Activated gamma-delta T cell treated with Interleukin-2 at 50 U/mL for 16 hours (primary cell): Measurements from ENCODE around the gene PSRC1.
"Not testable (repeated sequence)": the region's sequence is repeated elsewhere in the genome, so short reads cannot be mapped to it uniquely, and the experiment has no call there.

Experiments used
- DNase-seq: peaks from one replicate; pipeline ENCODE4 v3.0.0-alpha.2; 2020

Gene PSRC1

DNA sequence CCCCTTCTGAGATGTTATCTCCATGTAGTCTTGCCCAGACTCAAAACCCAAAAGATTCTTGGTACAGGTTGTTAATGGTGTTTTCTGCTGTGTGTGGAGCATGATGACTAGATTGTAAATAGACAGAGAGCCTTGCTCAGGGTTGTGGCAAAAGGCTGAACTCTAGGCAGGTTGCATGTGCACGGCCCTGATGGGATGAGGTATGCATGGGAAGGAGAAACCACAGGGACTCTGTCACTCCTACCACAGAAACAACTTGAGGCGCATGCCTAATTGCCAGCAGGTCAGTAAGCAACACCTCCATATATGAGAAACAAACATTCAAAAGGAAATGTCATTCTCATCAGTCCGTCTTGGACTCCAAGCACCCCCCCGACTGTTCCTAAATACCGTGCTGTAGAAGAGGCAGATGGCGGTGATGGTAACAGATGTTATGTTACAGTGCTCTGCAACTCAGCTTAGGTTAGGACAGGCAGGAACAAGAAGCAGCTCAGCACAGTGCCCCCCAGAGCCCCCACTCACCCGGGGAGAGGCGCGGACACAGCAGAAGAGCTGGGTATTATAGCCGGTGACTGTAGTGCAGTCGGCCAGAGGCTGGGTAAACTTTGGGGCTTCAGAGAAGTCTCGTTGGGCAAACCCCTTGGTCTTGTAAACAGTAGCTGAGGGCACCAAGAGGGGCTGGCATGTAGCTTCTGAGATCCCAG is 12.9 kb upstream of the PSRC1 start:
- DNase-seq: no peak

DNA sequence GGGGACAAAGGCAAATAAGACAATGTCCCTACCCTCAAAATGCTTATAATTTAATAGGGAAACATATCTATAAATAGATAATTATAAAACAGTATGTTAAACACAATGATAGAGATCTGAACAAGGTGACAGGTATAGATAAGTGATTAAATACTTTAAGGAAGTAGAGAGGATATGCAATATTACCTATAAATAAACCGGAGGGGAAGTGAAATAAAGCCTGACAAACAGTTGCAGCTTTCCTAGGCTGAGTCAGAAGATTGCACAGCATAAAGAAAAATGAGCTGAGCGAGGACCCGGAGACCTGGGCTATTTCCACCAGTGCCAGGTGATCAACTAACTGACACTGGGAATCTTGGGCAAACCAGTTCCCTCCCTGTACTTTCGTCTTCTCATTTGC is 11.5 kb upstream of the PSRC1 start:
- no peak for DNase-seq

DNA sequence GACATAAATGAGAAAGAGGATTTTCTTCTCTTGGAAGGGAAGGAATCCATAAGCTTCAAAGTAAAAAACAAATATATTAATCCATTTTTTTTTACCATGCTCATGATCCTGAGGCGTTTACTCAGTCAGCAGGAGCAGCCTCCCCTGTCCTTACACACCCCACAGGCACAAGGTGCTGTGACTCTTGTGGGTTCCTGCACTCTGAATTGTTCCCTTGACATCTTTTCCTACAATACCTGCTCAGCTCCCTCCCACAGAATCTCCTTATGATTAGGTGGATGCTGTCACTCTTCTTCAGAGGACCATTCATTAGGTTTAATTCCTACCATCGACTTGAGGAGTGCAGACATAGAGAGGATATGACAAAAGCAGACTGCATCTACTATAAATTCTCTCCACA is 10.1 kb upstream of the PSRC1 start:
- no peak for DNase-seq

GRCh38 chr1:109292364-109292763 is 9.4 kb upstream of the PSRC1 start:
- DNase-seq: no peak

GRCh38 chr1:109290998-109291397 is 8.1 kb upstream of the PSRC1 start:
- no peak for DNase-seq

DNA sequence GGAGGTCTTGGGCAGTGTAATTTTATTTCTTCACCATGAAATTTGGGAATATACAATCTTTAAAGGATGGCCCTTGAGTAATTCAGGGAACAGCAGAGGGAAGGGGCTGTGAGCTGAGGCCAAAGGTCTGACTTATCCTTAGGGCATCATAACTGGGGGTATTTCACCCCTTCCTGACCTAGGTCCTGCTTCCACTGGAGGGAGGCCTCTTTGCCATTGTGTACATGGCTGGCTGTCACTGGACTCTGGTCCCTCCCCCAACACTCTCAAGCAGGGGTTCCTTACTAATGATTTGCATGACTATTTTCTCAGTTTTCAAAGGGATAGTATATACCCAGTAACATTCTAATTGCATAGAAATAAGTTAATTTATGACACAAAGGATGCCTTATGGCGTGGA is 7.2 kb upstream of the PSRC1 start:
- DNase-seq: no peak

GRCh38 chr1:109286762-109287161 is 3.8 kb upstream of the PSRC1 start:
- not testable (repeated sequence) for DNase-seq

DNA sequence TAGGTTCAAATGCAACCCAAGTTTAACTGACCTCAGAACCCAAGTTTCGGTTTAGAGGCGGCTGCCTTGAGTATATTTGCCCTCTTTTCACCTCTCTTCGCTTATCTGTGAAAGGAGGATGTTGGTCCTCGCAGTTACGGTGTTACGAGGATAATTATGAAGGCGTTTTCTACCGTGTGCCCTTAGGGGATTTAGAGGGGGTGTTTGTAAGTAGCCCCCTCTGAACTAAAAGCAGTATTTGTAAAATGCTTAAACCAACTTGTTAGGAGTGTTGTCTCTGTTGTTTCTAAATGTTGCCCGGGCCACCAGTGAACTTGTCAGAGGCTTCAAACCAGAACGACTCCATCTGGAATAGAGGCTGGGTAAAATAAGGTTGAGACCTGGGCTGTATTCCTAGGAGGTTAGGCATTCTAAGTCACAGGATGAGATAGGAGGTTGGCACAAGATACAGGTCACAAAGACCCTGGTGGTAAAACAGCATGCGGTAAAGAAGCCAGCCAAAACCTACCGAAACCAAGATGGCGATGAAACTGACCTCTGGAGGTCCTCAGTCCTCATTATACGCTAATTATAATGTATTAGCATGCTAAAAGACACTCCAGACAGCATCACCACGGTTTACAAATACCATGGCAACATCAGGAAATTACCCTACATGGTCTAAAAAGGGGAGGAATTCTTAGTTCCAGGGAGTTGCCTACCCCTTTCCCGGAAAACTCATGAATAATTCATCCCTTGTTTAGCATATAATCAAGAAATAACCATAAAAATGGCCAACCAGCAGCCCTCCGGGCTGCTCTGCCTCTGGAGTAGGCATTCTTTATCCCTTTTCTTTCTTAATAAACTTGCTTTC is 1.0 kb upstream of the PSRC1 start:
- no peak for DNase-seq

- no peak for DNase-seq
Measured at GRCh38 chr1:109282497-109282951, 421 bp downstream of the PSRC1 start.

GRCh38 chr1:109281680-109282496 is 1.1 kb downstream of the PSRC1 start:
- DNase-seq: no peak

GRCh38 chr1:109280862-109281261 is 2.1 kb downstream of the PSRC1 start:
- no peak for DNase-seq

DNA sequence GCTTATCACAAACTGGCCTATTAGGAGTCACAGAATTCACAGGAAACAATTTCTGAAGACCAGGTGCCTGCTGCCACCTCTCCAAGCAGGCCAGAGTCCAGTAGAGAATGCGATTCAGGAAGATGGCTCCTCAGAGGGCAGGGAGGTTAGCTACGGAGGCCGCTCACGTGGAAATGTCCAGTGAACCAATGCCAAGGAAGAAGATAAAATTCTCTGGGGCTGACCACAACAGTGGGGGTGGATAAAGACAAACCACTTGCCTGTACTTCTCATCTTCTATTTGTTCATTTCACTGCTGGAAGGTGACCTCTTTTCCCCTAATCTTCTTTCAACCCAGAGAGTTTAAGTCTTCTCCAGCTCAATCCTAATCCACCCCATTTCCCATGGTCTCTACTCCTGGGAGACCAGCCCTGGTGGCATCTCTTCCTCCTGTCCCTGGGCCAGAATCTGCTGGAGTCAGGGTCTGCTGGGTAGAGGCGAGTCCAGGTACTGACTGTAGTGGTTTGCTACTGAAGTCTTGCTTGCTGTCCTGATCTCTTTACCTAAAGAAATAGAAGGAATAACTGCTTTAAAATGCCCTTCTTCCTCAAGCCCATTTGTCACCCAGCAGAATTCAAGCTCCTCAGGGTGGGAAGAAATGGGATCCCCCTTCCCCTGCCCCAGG is 3.2 kb downstream of the PSRC1 start:
- no peak for DNase-seq

DNA sequence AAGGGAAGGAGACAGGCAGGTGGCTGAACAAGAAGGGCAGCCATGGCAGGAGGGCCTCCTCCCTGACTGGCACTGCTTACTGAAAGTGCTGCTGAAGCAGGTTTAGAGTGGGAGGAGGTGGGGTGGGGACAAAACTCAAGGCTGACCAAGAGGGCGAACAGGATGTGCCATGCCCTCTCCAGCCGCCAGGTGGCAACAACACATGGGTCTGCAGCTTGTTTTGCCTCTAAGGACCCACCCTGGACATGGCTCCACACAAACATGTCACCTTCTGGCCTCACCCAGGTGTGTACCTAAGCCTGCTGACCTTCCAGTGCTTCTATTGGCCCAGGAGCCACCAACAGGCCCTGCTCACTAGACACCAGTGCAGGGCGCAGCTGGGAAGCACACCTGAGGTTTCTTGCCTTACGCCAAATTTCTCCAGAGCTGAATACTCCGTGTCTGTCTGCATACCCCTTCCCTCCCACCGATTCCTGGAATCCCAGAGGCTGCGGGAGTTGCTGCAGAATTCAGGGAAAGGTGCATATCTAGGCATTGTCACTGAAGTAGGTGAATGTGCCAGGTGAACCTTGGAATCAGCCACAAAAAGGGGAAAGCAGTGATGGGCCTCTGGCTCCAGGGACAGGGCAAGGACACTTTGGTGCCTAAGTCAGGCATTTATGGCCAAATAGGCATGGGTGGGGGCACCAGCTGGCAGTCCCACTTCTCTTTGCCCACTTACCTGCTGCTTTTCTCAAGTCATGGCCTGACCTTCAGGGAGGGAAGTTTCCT is 5.3 kb downstream of the PSRC1 start:
- peak; percentile 64 for DNase-seq

GRCh38 chr1:109275706-109276345 is 7.1 kb downstream of the PSRC1 start:
- no peak for DNase-seq

DNA sequence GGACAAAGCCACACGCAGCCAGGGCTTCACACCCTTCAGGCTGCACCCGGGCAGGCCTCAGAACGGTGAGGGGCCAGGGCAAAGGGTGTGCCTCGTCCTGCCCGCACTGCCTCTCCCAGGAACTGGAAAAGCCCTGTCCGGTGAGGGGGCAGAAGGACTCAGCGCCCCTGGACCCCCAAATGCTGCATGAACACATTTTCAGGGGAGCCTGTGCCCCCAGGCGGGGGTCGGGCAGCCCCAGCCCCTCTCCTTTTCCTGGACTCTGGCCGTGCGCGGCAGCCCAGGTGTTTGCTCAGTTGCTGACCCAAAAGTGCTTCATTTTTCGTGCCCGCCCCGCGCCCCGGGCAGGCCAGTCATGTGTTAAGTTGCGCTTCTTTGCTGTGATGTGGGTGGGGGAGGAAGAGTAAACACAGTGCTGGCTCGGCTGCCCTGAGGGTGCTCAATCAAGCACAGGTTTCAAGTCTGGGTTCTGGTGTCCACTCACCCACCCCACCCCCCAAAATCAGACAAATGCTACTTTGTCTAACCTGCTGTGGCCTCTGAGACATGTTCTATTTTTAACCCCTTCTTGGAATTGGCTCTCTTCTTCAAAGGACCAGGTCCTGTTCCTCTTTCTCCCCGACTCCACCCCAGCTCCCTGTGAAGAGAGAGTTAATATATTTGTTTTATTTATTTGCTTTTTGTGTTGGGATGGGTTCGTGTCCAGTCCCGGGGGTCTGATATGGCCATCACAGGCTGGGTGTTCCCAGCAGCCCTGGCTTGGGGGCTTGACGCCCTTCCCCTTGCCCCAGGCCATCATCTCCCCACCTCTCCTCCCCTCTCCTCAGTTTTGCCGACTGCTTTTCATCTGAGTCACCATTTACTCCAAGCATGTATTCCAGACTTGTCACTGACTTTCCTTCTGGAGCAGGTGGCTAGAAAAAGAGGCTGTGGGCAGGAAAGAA is 8.1 kb downstream of the PSRC1 start:
- DNase-seq: no peak

GRCh38 chr1:109273570-109274288 is 9.2 kb downstream of the PSRC1 start:
- no peak for DNase-seq

DNA sequence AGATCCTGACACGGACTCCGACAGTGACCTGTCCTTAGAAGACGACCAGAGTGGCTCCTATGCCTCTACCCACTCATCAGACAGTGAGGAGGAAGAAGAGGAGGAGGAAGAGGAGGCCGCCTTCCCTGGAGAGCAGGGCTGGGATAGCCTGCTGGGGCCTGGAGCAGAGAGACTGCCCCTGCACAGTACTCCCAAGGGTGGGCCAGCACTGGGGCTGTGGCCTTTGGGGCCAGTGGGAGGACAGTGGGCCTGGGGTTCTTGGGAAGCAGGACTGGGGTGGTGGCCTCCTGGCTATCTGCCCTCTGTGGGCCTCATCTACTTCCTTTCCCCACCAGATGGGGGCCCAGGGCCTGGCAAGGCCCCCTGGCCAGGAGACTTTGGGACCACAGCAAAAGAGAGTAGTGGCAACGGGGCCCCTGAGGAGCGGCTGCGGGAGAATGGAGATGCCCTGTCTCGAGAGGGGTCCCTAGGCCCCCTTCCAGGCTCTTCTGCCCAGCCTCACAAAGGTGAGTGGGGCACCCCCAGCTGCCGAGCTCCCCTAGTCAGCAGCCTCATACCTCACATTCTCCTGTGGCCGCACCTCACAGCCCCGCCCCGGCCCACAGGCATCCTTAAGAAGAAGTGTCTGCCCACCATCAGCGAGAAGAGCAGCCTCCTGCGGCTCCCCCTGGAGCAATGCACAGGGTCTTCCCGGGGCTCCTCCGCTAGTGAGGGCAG is 10.0 kb downstream of the PSRC1 start:
- no peak for DNase-seq

DNA sequence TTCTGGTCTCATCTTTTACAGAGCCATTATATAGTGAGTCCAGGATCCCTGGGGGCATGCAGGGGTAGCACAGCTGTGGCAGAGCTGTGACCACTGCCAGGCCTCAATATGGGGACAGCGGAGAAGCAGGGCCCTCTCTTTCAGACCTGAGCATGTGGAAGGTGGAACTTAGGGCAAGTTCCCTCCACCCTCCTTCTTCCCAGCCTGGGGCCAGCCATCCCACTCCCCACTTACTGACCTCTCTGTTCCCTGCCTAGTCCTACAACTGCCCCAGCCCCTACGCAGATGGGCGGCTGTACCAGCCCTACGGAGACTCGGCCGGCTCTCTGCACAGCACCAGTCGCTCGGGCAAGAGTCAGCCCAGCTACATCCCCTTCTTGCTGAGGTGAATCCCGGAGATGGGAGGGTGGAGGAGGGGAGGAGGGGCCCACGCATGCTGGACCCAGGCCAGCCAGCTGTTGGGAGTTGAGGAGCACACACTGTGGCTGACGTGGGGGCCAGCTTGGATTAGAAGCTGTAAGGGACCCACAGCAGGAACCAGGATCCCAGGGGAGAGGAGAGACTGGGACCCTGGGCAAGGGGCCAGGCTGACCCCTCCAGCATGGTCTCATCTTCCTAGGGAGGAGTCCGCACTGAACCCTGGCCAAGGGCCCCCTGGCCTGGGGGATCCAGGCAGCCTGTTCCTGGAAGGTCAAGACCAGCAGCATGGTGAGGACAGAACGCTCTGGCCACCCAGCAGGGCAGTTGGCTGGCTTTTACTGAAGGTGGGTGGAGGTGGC is 10.7 kb downstream of the PSRC1 start:
- DNase-seq: no peak
